PC-9 (cell line): ENCODE measurements around the gene TP53I3. TPM values are rescaled to one million over a fixed set of nuclear protein-coding genes. Genes with fewer than 3 reads are reported as not detected.

Experiments used
- BruUV-seq: library from RNA; stranded (reverse); fragments of 400-500 nt; replicated peaks from 2 replicates; lab custom pipeline; 2021; lab: Mats Ljungman, UMichigan
- CTCF ChIA-PET: fragments of 300-600 bp; sonication (Branson Sonifier 250); formaldehyde crosslinking; loops from one replicate; lab custom pipeline; 2022; ENCODE audit warnings: antibody characterized with exemption; lab: Charles Lee
- POLR2A ChIA-PET: fragments of 300-600 bp; sonication (Branson Sonifier 250); formaldehyde crosslinking; loops from one replicate; lab custom pipeline; 2022; ENCODE audit warnings: antibody characterized with exemption; ENCODE audit not compliant: unreplicated experiment; lab: Charles Lee
- DNase-seq, 2 experiments: peaks; one replicate each; pipeline versions ENCODE4 v3.0.0 to v3.0.0-alpha.2; 2015 to 2022; ENCODE audit warnings: mixed read lengths in 1 of 2
- H2AFZ ChIP-seq: fragments of 200-600 bp; sonication (generic); 2 replicates; pipeline ENCODE4 v1.8.1; 2017; ENCODE audit warnings: antibody characterized with exemption
- H3F3A ChIP-seq: fragments of 200-600 bp; sonication (generic); 2 replicates; pipeline ENCODE4 v1.8.1; 2017; ENCODE audit warnings: antibody characterized with exemption, mild to moderate bottlenecking, low read depth; ENCODE audit not compliant: insufficient read depth
- H3K27ac ChIP-seq: fragments of 200-600 bp; sonication (generic); 2 replicates; pipeline ENCODE4 v1.6.1; 2016; ENCODE audit warnings: mixed run types
- H3K27me3 ChIP-seq: fragments of 200-600 bp; sonication (generic); 2 replicates; pipeline ENCODE4 v1.6.1; 2016; ENCODE audit warnings: low read depth, mixed run types; ENCODE audit not compliant: insufficient read depth
- H3K36me3 ChIP-seq: fragments of 200-600 bp; sonication (generic); 2 replicates; pipeline ENCODE4 v1.6.1; 2016; ENCODE audit warnings: low read depth, mixed run types
- H3K4me1 ChIP-seq: fragments of 200-600 bp; sonication (generic); replicated peaks from 2 replicates; pipeline ENCODE4 v1.6.1; 2016; ENCODE audit warnings: mixed run types; ENCODE audit not compliant: insufficient read depth
- H3K4me2 ChIP-seq: fragments of 200-600 bp; sonication (generic); 2 replicates; pipeline ENCODE4 v1.6.1; 2017; ENCODE audit warnings: mixed run types
- H3K4me3 ChIP-seq: fragments of 200-600 bp; sonication (generic); 2 replicates; pipeline ENCODE4 v1.6.1; 2016; ENCODE audit warnings: mixed run types
- H3K79me2 ChIP-seq: fragments of 200-600 bp; sonication (generic); 2 replicates; pipeline ENCODE4 v1.6.1; 2017; ENCODE audit warnings: low read depth, mixed run types
- H3K9me2 ChIP-seq: fragments of 200-600 bp; sonication (generic); 2 replicates; pipeline ENCODE4 v1.8.1; 2017; ENCODE audit warnings: mild to moderate bottlenecking; ENCODE audit not compliant: insufficient read depth
- H3K9me3 ChIP-seq: fragments of 200-600 bp; sonication (generic); 2 replicates; pipeline ENCODE4 v1.8.1; 2016; ENCODE audit warnings: low read depth; ENCODE audit not compliant: insufficient read depth
- H4K20me1 ChIP-seq: fragments of 200-600 bp; sonication (generic); 2 replicates; pipeline ENCODE4 v1.8.1; 2017; ENCODE audit not compliant: insufficient read depth
- EZH2 ChIP-seq: fragments of 200-600 bp; sonication (generic); IDR thresholded peaks from 2 replicates; pipeline ENCODE4 v1.8.0; 2017; ENCODE audit warnings: antibody characterized with exemption, low read depth
- intact Hi-C: fragments of 100-400 bp; cut with micrococcal nuclease; formaldehyde crosslinking; loops from one replicate; pipeline ENCODE4 v1.10.0; 2022; ENCODE audit not compliant: unreplicated experiment
- total RNA-seq: library from RNA; stranded (reverse); gene quantifications from 2 replicates; pipeline ENCODE4 v1.2.3, GENCODE V29; 2021
- TF ChIP-seq, protein P1 (sequence below): fragments of 200-600 bp; sonication (generic); conservative IDR thresholded peaks from 2 replicates; pipeline ENCODE4 v1.6.1; 2017; ENCODE audit warnings: mixed run types, antibody characterized with exemption, mild to moderate bottlenecking, moderate library complexity

Gene TP53I3
- total RNA-seq, 1 experiment from 2014 or later, result 22.9 TPM

DNA sequence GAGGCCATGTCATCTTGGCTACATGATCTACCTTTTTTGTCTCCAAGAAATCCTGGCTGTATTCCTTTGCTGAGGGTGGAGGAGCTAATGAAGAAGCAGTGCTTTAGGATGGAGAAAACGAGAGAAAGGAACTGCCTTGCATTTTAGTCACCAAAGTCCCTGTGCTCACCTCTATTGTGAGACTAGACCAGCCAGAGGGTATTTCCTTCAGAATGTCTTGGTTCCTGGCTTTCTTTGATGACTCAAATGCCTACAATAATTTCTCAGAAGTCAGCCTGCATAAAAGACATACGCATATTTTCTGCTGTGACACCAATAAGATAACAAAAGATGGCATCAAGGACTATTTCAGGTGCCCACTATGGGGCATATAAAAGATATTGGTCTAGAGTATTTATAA, 19.3 kb downstream of the TP53I3 start:
- intact Hi-C loops, result no loop called here
- no peak for DNase-seq
- Histone ChIP-seq H3K9me2 (no peaks in the 10 kb centered on the region), H3K4me1 (no peaks in the 10 kb centered on the region), H3K9me3 (no peaks in the 10 kb centered on the region), H3K27me3 (no peaks in the 10 kb centered on the region), H3K36me3 (peaks cover 10% of the 10 kb centered on the region), H3K4me2 (no peak overlapping the region), H3K27ac (no peak overlapping the region), H3F3A (peaks cover 29% of the 10 kb centered on the region; the same call in 1 of the 2 replicates), H3K79me2 (no peaks in the 10 kb centered on the region), H4K20me1 (peaks cover 17% of the 10 kb centered on the region), H3K4me3 (no peak overlapping the region), H2AFZ (no peak overlapping the region)
- no peak for TF ChIP-seq EZH2
- TF ChIP-seq, protein P1, sequence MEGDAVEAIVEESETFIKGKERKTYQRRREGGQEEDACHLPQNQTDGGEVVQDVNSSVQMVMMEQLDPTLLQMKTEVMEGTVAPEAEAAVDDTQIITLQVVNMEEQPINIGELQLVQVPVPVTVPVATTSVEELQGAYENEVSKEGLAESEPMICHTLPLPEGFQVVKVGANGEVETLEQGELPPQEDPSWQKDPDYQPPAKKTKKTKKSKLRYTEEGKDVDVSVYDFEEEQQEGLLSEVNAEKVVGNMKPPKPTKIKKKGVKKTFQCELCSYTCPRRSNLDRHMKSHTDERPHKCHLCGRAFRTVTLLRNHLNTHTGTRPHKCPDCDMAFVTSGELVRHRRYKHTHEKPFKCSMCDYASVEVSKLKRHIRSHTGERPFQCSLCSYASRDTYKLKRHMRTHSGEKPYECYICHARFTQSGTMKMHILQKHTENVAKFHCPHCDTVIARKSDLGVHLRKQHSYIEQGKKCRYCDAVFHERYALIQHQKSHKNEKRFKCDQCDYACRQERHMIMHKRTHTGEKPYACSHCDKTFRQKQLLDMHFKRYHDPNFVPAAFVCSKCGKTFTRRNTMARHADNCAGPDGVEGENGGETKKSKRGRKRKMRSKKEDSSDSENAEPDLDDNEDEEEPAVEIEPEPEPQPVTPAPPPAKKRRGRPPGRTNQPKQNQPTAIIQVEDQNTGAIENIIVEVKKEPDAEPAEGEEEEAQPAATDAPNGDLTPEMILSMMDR, result no peak
- ChIA-PET POLR2A (interaction anchor here (0.7 kb wide), 1 partner anchor 18 kb away, joined by 5 read pairs; the partner anchor contains the start of gene WDCP), CTCF (no interaction called here)
- no TSS peak for BruUV-seq

- no peak for DNase-seq
- Histone ChIP-seq H3K9me3 (no peaks in the 10 kb centered on the region), H3K4me1 (no peaks in the 10 kb centered on the region), H3K36me3 (no peaks in the 10 kb centered on the region), H3F3A (0 out of 2 replicates have a peak, but pooled peaks cover 9% of the 10 kb centered on the region), H3K9me2 (no peaks in the 10 kb centered on the region), H3K27me3 (no peaks in the 10 kb centered on the region), H3K79me2 (no peaks in the 10 kb centered on the region), H3K4me2 (no peak overlapping the region), H4K20me1 (no peaks in the 10 kb centered on the region), H3K4me3 (no peak overlapping the region), H3K27ac (no peak overlapping the region), H2AFZ (no peak overlapping the region)
- intact Hi-C loops, result no loop called here
- POLR2A ChIA-PET, result interaction anchor here (0.6 kb wide), 1 partner anchor 10 kb away, joined by 5 read pairs; no protein-coding TSS in a partner anchor
- no TSS peak for BruUV-seq
- CTCF ChIA-PET, result no interaction called here
- TF ChIP-seq, protein P1, result no peak
Observed at GRCh38 chr2:24058564-24059271, 25.9 kb downstream of the TP53I3 start.

DNA sequence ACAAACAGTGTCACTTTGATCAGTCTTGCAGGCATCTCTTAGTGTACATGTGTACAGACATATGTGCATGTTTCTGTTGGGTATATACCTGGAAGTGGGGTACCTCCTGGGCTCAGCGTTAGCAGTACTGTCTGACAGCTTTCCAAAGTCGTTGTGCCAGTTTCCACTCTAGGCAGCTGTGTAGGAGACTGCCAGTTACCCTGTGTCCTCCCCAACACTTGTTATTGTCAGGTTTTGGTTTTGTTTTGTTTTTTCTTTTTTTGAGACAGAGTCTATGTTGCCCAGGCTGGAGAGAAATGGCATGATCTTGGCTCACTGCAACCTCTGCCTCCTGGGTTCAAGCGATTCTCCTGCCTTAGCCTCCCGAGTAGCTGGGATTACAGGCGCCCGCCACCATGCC, 28.9 kb downstream of the TP53I3 start:
- DNase-seq, result no peak
- H3K9me2 ChIP-seq, result no peaks in the 10 kb centered on the region
- no peaks in the 10 kb centered on the region for H3K4me1 ChIP-seq
- H3K79me2 ChIP-seq, result no peaks in the 10 kb centered on the region
- H2AFZ ChIP-seq, result no peak overlapping the region
- no TSS peak for BruUV-seq
- ChIA-PET POLR2A (no interaction called here), CTCF (no interaction called here)
- H3K27me3 ChIP-seq, result peaks cover 2% of the 10 kb centered on the region; the same call in 1 of the 2 replicates
- TF ChIP-seq, protein P1, result no peak
- no peak for TF ChIP-seq EZH2
- no peak overlapping the region for H3K27ac ChIP-seq
- H3K36me3 ChIP-seq, result no peaks in the 10 kb centered on the region
- peaks cover 24% of the 10 kb centered on the region; the same call in 1 of the 2 replicates for H3F3A ChIP-seq
- H4K20me1 ChIP-seq, result no peaks in the 10 kb centered on the region
- H3K4me2 ChIP-seq, result no peak overlapping the region
- H3K9me3 ChIP-seq, result no peaks in the 10 kb centered on the region
- intact Hi-C loops, result no loop called here
- H3K4me3 ChIP-seq, result no peak overlapping the region
